Activated naive CD4-positive, alpha-beta T cell treated with anti-CD3 and anti-CD28 coated beads for 36 hours (primary cell): Measurements from ENCODE around the gene CD34. TPM values are rescaled to one million over a fixed set of nuclear protein-coding genes. Genes with fewer than 3 reads are reported as not detected.

Experiments used
- CTCF ChIA-PET: fragments of 350-600 bp; sonication (Branson Sonifier 250); formaldehyde crosslinking; loops from one replicate; lab custom pipeline; 2021; ENCODE audit warnings: antibody characterized with exemption; lab: Charles Lee
- DNase-seq: peaks from one replicate; pipeline ENCODE4 v3.0.0-alpha.2; 2020
- H3K27ac Mint-ChIP-seq: one replicate; pipeline ENCODE4 v1.8.0; 2021; ENCODE audit warnings: mild to moderate bottlenecking, mixed read lengths
- H3K27me3 Mint-ChIP-seq: one replicate; pipeline ENCODE4 v1.8.0; 2021; ENCODE audit warnings: low read depth, mixed read lengths
- H3K36me3 Mint-ChIP-seq: one replicate; pipeline ENCODE4 v1.8.0; 2021; ENCODE audit warnings: low read depth, mixed read lengths
- H3K4me1 Mint-ChIP-seq: one replicate; pipeline ENCODE4 v1.8.0; 2021; ENCODE audit warnings: low read depth, mixed read lengths
- H3K4me3 Mint-ChIP-seq: one replicate; pipeline ENCODE4 v1.8.0; 2021; ENCODE audit warnings: mild to moderate bottlenecking, moderate library complexity, mixed read lengths
- H3K9me3 Mint-ChIP-seq: one replicate; pipeline ENCODE4 v1.8.0; 2021; ENCODE audit warnings: mixed read lengths
- intact Hi-C: fragments of 100-400 bp; cut with micrococcal nuclease; formaldehyde crosslinking; loops from one replicate; pipeline ENCODE4 v1.15.1; 2023
- total RNA-seq, 2 experiments: library from RNA; stranded (reverse); gene quantifications; one replicate each; pipeline ENCODE4 v1.2.3, GENCODE V29; 2021

Gene CD34
- total RNA-seq, 2 experiments from 2014 or later, result 0.02 TPM

- Mint-ChIP-seq H3K27ac (no peak overlapping the region), H3K9me3 (no peaks in the 10 kb centered on the region), H3K4me1 (peaks cover 16% of the 10 kb centered on the region), H3K36me3 (no peaks in the 10 kb centered on the region), H3K27me3 (peaks cover 51% of the 10 kb centered on the region), H3K4me3 (no peak overlapping the region)
- CTCF ChIA-PET, result interaction anchor here (0.5 to 2.7 kb wide), 3 partner anchors 25 to 112 kb away, joined by 3 to 17 read pairs (median 3); no protein-coding TSS in a partner anchor
- DNase-seq, result no peak
- intact Hi-C loops, result no loop called here
These were observed 1.2 kb downstream of the CD34 start for GRCh38 chr1:207909687-207910086.

GRCh38 chr1:207908107-207908734, 2.7 kb downstream of the CD34 start:
- Mint-ChIP-seq H3K27ac (no peak overlapping the region), H3K4me3 (no peak overlapping the region), H3K36me3 (no peaks in the 10 kb centered on the region), H3K4me1 (peaks cover 28% of the 10 kb centered on the region), H3K27me3 (peaks cover 48% of the 10 kb centered on the region), H3K9me3 (no peaks in the 10 kb centered on the region)
- CTCF ChIA-PET, result interaction anchor here (1.0 to 2.7 kb wide), 2 partner anchors 23 to 79 kb away, joined by 5 to 17 read pairs; no protein-coding TSS in a partner anchor
- DNase-seq, result no peak
- intact Hi-C loops, result no loop called here

- Mint-ChIP-seq H3K4me3 (no peak overlapping the region), H3K27me3 (peaks cover 14% of the 10 kb centered on the region), H3K9me3 (no peaks in the 10 kb centered on the region), H3K36me3 (no peaks in the 10 kb centered on the region), H3K27ac (no peak overlapping the region), H3K4me1 (peaks cover 12% of the 10 kb centered on the region)
- CTCF ChIA-PET, result interaction anchor here (0.6 to 2.9 kb wide), 4 partner anchors 17 to 659 kb away, joined by 3 to 11 read pairs (median 4); no protein-coding TSS in a partner anchor
- no peak for DNase-seq
- intact Hi-C loops, result no loop called here
These were observed 6.5 kb downstream of the CD34 start for GRCh38 chr1:207904391-207904790.

GRCh38 chr1:207903767-207904166, 7.2 kb downstream of the CD34 start:
- no peaks in the 10 kb centered on the region for H3K36me3 Mint-ChIP-seq
- no peak for DNase-seq
- H3K9me3 Mint-ChIP-seq, result no peaks in the 10 kb centered on the region
- no peak overlapping the region for H3K4me3 Mint-ChIP-seq
- CTCF ChIA-PET, result interaction anchor here (0.6 to 2.9 kb wide), 5 partner anchors 17 to 658 kb away, joined by 3 to 11 read pairs (median 4); no protein-coding TSS in a partner anchor
- no peak overlapping the region for H3K27ac Mint-ChIP-seq
- H3K27me3 Mint-ChIP-seq, result peaks cover 8% of the 10 kb centered on the region
- intact Hi-C loops, result no loop called here
- H3K4me1 Mint-ChIP-seq, result peaks cover 12% of the 10 kb centered on the region

- no peaks in the 10 kb centered on the region for H3K36me3 Mint-ChIP-seq
- peaks cover 7% of the 10 kb centered on the region for H3K27me3 Mint-ChIP-seq
- H3K4me3 Mint-ChIP-seq, result no peak overlapping the region
- no peaks in the 10 kb centered on the region for H3K9me3 Mint-ChIP-seq
- H3K4me1 Mint-ChIP-seq, result peaks cover 12% of the 10 kb centered on the region
- H3K27ac Mint-ChIP-seq, result no peak overlapping the region
- no peak for DNase-seq
- intact Hi-C loops, result no loop called here
- CTCF ChIA-PET, result interaction anchor here (1.1 to 2.9 kb wide), 4 partner anchors 16 to 95 kb away, joined by 3 to 11 read pairs (median 4); no protein-coding TSS in a partner anchor
These were observed 7.9 kb downstream of the CD34 start for GRCh38 chr1:207903053-207903452.

- no peaks in the 10 kb centered on the region for H3K36me3 Mint-ChIP-seq
- peaks cover 12% of the 10 kb centered on the region for H3K4me1 Mint-ChIP-seq
- peaks cover 3% of the 10 kb centered on the region for H3K27me3 Mint-ChIP-seq
- CTCF ChIA-PET, result interaction anchor here (1.0 to 2.9 kb wide), 4 partner anchors 18 to 95 kb away, joined by 3 to 11 read pairs (median 4); no protein-coding TSS in a partner anchor
- no peak overlapping the region for H3K4me3 Mint-ChIP-seq
- intact Hi-C loops, result no loop called here
- H3K9me3 Mint-ChIP-seq, result no peaks in the 10 kb centered on the region
- no peak for DNase-seq
- H3K27ac Mint-ChIP-seq, result no peak overlapping the region
These were observed 8.4 kb downstream of the CD34 start for GRCh38 chr1:207902566-207902965.

- no peak overlapping the region for H3K27ac Mint-ChIP-seq
- intact Hi-C loops, result no loop called here
- H3K27me3 Mint-ChIP-seq, result no peaks in the 10 kb centered on the region
- H3K4me3 Mint-ChIP-seq, result no peak overlapping the region
- CTCF ChIA-PET, result interaction anchor here (1.3 to 2.8 kb wide), 2 partner anchors 16 to 62 kb away, joined by 5 to 11 read pairs; no protein-coding TSS in a partner anchor
- H3K4me1 Mint-ChIP-seq, result peaks cover 12% of the 10 kb centered on the region
- DNase-seq, result no peak
- no peaks in the 10 kb centered on the region for H3K36me3 Mint-ChIP-seq
- H3K9me3 Mint-ChIP-seq, result no peaks in the 10 kb centered on the region
These were observed 9.8 kb downstream of the CD34 start for GRCh38 chr1:207901041-207901653.

- no peaks in the 10 kb centered on the region for H3K36me3 Mint-ChIP-seq
These were observed 12.1 kb downstream of the CD34 start for GRCh38 chr1:207898836-207899235.

GRCh38 chr1:207898260-207898659, 12.7 kb downstream of the CD34 start:
- intact Hi-C loops, result no loop called here
- no peak for DNase-seq
- H3K9me3 Mint-ChIP-seq, result no peaks in the 10 kb centered on the region
- no peaks in the 10 kb centered on the region for H3K4me1 Mint-ChIP-seq
- CTCF ChIA-PET, result interaction anchor here (3.1 to 4.5 kb wide), 2 partner anchors 13 to 65 kb away, joined by 22 to 58 read pairs; no protein-coding TSS in a partner anchor
- H3K4me3 Mint-ChIP-seq, result no peak overlapping the region
- no peak overlapping the region for H3K27ac Mint-ChIP-seq
- no peaks in the 10 kb centered on the region for H3K36me3 Mint-ChIP-seq
- peaks cover 4% of the 10 kb centered on the region for H3K27me3 Mint-ChIP-seq

More at GRCh38 chr1:207898836-207899235, 12.1 kb downstream of the CD34 start:
- DNase-seq, result no peak
- no peaks in the 10 kb centered on the region for H3K9me3 Mint-ChIP-seq
- H3K27ac Mint-ChIP-seq, result no peak overlapping the region
- CTCF ChIA-PET, result interaction anchor here (1.2 to 3.1 kb wide), 3 partner anchors 13 to 97 kb away, joined by 4 to 22 read pairs (median 11); no protein-coding TSS in a partner anchor
- H3K4me1 Mint-ChIP-seq, result peaks cover 5% of the 10 kb centered on the region
- no peak overlapping the region for H3K4me3 Mint-ChIP-seq
- H3K27me3 Mint-ChIP-seq, result peaks cover under 1% of the 10 kb centered on the region
- intact Hi-C loops, result no loop called here

- CTCF ChIA-PET, result interaction anchor here (1.2 to 4.5 kb wide), 4 partner anchors 12 to 100 kb away, joined by 3 to 58 read pairs (median 12); no protein-coding TSS in a partner anchor
- no peak overlapping the region for H3K4me3 Mint-ChIP-seq
- no peaks in the 10 kb centered on the region for H3K4me1 Mint-ChIP-seq
- H3K27ac Mint-ChIP-seq, result no peak overlapping the region
- no peak for DNase-seq
- H3K27me3 Mint-ChIP-seq, result peaks cover 4% of the 10 kb centered on the region
- no peaks in the 10 kb centered on the region for H3K36me3 Mint-ChIP-seq
- intact Hi-C loops, result loop anchor here (2.0 kb wide), 1 partner anchor 62 kb away; no protein-coding TSS in a partner anchor
- no peaks in the 10 kb centered on the region for H3K9me3 Mint-ChIP-seq
These were observed 13.7 kb downstream of the CD34 start for GRCh38 chr1:207897188-207897587.

GRCh38 chr1:207896547-207896946, 14.4 kb downstream of the CD34 start:
- intact Hi-C loops, result loop anchor here (2.0 kb wide), 1 partner anchor 62 kb away; no protein-coding TSS in a partner anchor
- Mint-ChIP-seq H3K9me3 (no peaks in the 10 kb centered on the region), H3K27me3 (peaks cover 4% of the 10 kb centered on the region), H3K4me1 (no peaks in the 10 kb centered on the region), H3K4me3 (no peak overlapping the region), H3K36me3 (no peaks in the 10 kb centered on the region), H3K27ac (no peak overlapping the region)
- CTCF ChIA-PET, result interaction anchor here (1.0 to 4.5 kb wide), 5 partner anchors 11 to 99 kb away, joined by 3 to 58 read pairs (median 3); no protein-coding TSS in a partner anchor
- DNase-seq, result no peak

GRCh38 chr1:207894704-207895103, 16.2 kb downstream of the CD34 start:
- DNase-seq, result no peak
- H3K9me3 Mint-ChIP-seq, result no peaks in the 10 kb centered on the region
- intact Hi-C loops, result no loop called here
- H3K36me3 Mint-ChIP-seq, result no peaks in the 10 kb centered on the region
- peaks cover 4% of the 10 kb centered on the region for H3K27me3 Mint-ChIP-seq
- CTCF ChIA-PET, result interaction anchor here (0.9 to 4.5 kb wide), 3 partner anchors 9 to 69 kb away, joined by 3 to 58 read pairs (median 3); no protein-coding TSS in a partner anchor
- H3K4me3 Mint-ChIP-seq, result no peak overlapping the region
- H3K27ac Mint-ChIP-seq, result no peak overlapping the region
- no peaks in the 10 kb centered on the region for H3K4me1 Mint-ChIP-seq
